Measurements from ENCODE around the gene FBP1. TPM values are rescaled to one million over a fixed set of nuclear protein-coding genes. Genes with fewer than 3 reads are reported as not detected.

The FBP1 gene
- total RNA-seq, 1 experiment from 2014 or later = 1.9 TPM

GRCh38 chr9:94675008-94675881 is 35.9 kb upstream of the FBP1 start:
- H3K4me2 ChIP-seq (ENCODE audit: insufficient read depth, insufficient read length, low read length) = no peak overlapping the region
- no peaks in the 10 kb centered on the region for H3K79me2 ChIP-seq (ENCODE audit: insufficient read depth, low read length)
- no peaks in the 10 kb centered on the region for H3K36me3 Mint-ChIP-seq (ENCODE audit: insufficient read depth in 1 of 3, low read depth in 3 of 3)
- H3K9me3 ChIP-seq (ENCODE audit: control insufficient read depth, low read depth, low read length) = no peaks in the 10 kb centered on the region
- no peaks in the 10 kb centered on the region for H3K27me3 ChIP-seq (ENCODE audit: insufficient read depth, low read length)
- no peak overlapping the region for H3K4me3 Mint-ChIP-seq
- H2BK20ac ChIP-seq (ENCODE audit: low read depth, low read length, poor library complexity, severe bottlenecking) = no peak overlapping the region
- no peak overlapping the region for H4K8ac ChIP-seq (replicated peaks; ENCODE audit: insufficient read length, low read depth, low read length)
- H3K9ac ChIP-seq (ENCODE audit: extremely low read depth, insufficient read length, low read length) = no peak overlapping the region
- H3K14ac ChIP-seq (ENCODE audit: insufficient read depth, low read length) = no peak overlapping the region
- no peaks in the 10 kb centered on the region for H4K20me1 ChIP-seq (ENCODE audit: control insufficient read depth, insufficient read depth, insufficient read length)
- no peak overlapping the region for H3T11ph ChIP-seq (ENCODE audit: low read length)
- no peak overlapping the region for H2BK120ac ChIP-seq (ENCODE audit: low read depth, low read length, poor library complexity, severe bottlenecking)
- no peaks in the 10 kb centered on the region for H3K23me2 ChIP-seq (ENCODE audit: insufficient read length, low read depth, low read length, poor library complexity, severe bottlenecking)
- no peak overlapping the region for H3K18ac ChIP-seq (ENCODE audit: insufficient read length, low read depth, low read length)
- no peak overlapping the region for H2BK5ac ChIP-seq (ENCODE audit: insufficient read length, low read length)
- no CpG with 5 or more reads among the region's 7 CpGs for WGBS (ENCODE audit: extremely low coverage, insufficient read length, low lambda C conversion rate)
- no peak overlapping the region for H4K5ac ChIP-seq (ENCODE audit: insufficient read length, low read depth, low read length)
- no peaks in the 10 kb centered on the region; the same call in 1 of the 2 replicates for H3K27me3 Mint-ChIP-seq (ENCODE audit: low read depth)
- H3K4me1 ChIP-seq (ENCODE audit: insufficient read depth, low read length) = no peaks in the 10 kb centered on the region
- H3K27ac Mint-ChIP-seq = no peak overlapping the region
- DNase-seq = no peak
- no peaks in the 10 kb centered on the region for H3K79me1 ChIP-seq (ENCODE audit: insufficient read depth, low read depth, low read length, poor library complexity, severe bottlenecking)
- no peak overlapping the region for H3K56ac ChIP-seq (ENCODE audit: insufficient read length, low read depth, low read length)
- no peak overlapping the region for H4K91ac ChIP-seq (ENCODE audit: insufficient read length, low read depth, low read length)
- no peak overlapping the region for H2BK12ac ChIP-seq (ENCODE audit: insufficient read length, low read depth, low read length)
- no peak overlapping the region for H3K4ac ChIP-seq (ENCODE audit: low read depth, low read length)
- peaks cover 4 to 8% of the 10 kb centered on the region in 2 experiments for H3K4me1 Mint-ChIP-seq
- TF ChIP-seq, protein P1, sequence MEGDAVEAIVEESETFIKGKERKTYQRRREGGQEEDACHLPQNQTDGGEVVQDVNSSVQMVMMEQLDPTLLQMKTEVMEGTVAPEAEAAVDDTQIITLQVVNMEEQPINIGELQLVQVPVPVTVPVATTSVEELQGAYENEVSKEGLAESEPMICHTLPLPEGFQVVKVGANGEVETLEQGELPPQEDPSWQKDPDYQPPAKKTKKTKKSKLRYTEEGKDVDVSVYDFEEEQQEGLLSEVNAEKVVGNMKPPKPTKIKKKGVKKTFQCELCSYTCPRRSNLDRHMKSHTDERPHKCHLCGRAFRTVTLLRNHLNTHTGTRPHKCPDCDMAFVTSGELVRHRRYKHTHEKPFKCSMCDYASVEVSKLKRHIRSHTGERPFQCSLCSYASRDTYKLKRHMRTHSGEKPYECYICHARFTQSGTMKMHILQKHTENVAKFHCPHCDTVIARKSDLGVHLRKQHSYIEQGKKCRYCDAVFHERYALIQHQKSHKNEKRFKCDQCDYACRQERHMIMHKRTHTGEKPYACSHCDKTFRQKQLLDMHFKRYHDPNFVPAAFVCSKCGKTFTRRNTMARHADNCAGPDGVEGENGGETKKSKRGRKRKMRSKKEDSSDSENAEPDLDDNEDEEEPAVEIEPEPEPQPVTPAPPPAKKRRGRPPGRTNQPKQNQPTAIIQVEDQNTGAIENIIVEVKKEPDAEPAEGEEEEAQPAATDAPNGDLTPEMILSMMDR (conservative IDR thresholded peaks at IDR 0.05) = no peak
- H2BK15ac ChIP-seq (ENCODE audit: low read depth, low read length) = no peak overlapping the region
- H2AFZ ChIP-seq (ENCODE audit: low read length) = no peak overlapping the region
- H3K23ac ChIP-seq (ENCODE audit: insufficient read length, low read depth, low read length) = no peak overlapping the region
- H2AK5ac ChIP-seq (ENCODE audit: insufficient read length, low read length) = no peak overlapping the region
- H3K9me3 Mint-ChIP-seq = peaks cover 0 to 3% of the 10 kb centered on the region in 2 experiments; a peak in 2 of 5 replicates
- H3K27ac ChIP-seq (ENCODE audit: insufficient read length, low read depth, low read length) = no peak overlapping the region

All from H9 (cell line).